PC-9 (cell line): Measurements from ENCODE around the gene STN1. TPM values are rescaled to one million over a fixed set of nuclear protein-coding genes. Genes with fewer than 3 reads are reported as not detected.

ENCODE experiments used
- BruUV-seq: library from RNA; stranded (reverse); fragments of 400-500 nt; replicated peaks from 2 replicates; lab custom pipeline; 2021; lab: Mats Ljungman, UMichigan
- CTCF ChIA-PET: fragments of 300-600 bp; sonication (Branson Sonifier 250); formaldehyde crosslinking; loops from one replicate; lab custom pipeline; 2022; ENCODE audit warnings: antibody characterized with exemption; lab: Charles Lee
- POLR2A ChIA-PET: fragments of 300-600 bp; sonication (Branson Sonifier 250); formaldehyde crosslinking; loops from one replicate; lab custom pipeline; 2022; ENCODE audit warnings: antibody characterized with exemption; ENCODE audit not compliant: unreplicated experiment; lab: Charles Lee
- DNase-seq, 2 experiments: peaks; one replicate each; pipeline versions ENCODE4 v3.0.0 to v3.0.0-alpha.2; 2015 to 2022; ENCODE audit warnings: mixed read lengths in 1 of 2
- H2AFZ ChIP-seq: fragments of 200-600 bp; sonication (generic); 2 replicates; pipeline ENCODE4 v1.8.1; 2017; ENCODE audit warnings: antibody characterized with exemption
- H3F3A ChIP-seq: fragments of 200-600 bp; sonication (generic); 2 replicates; pipeline ENCODE4 v1.8.1; 2017; ENCODE audit warnings: antibody characterized with exemption, mild to moderate bottlenecking, low read depth; ENCODE audit not compliant: insufficient read depth
- H3K27ac ChIP-seq: fragments of 200-600 bp; sonication (generic); 2 replicates; pipeline ENCODE4 v1.6.1; 2016; ENCODE audit warnings: mixed run types
- H3K27me3 ChIP-seq: fragments of 200-600 bp; sonication (generic); 2 replicates; pipeline ENCODE4 v1.6.1; 2016; ENCODE audit warnings: low read depth, mixed run types; ENCODE audit not compliant: insufficient read depth
- H3K36me3 ChIP-seq: fragments of 200-600 bp; sonication (generic); 2 replicates; pipeline ENCODE4 v1.6.1; 2016; ENCODE audit warnings: low read depth, mixed run types
- H3K4me1 ChIP-seq: fragments of 200-600 bp; sonication (generic); replicated peaks from 2 replicates; pipeline ENCODE4 v1.6.1; 2016; ENCODE audit warnings: mixed run types; ENCODE audit not compliant: insufficient read depth
- H3K4me2 ChIP-seq: fragments of 200-600 bp; sonication (generic); 2 replicates; pipeline ENCODE4 v1.6.1; 2017; ENCODE audit warnings: mixed run types
- H3K4me3 ChIP-seq: fragments of 200-600 bp; sonication (generic); 2 replicates; pipeline ENCODE4 v1.6.1; 2016; ENCODE audit warnings: mixed run types
- H3K79me2 ChIP-seq: fragments of 200-600 bp; sonication (generic); 2 replicates; pipeline ENCODE4 v1.6.1; 2017; ENCODE audit warnings: low read depth, mixed run types
- H3K9me2 ChIP-seq: fragments of 200-600 bp; sonication (generic); 2 replicates; pipeline ENCODE4 v1.8.1; 2017; ENCODE audit warnings: mild to moderate bottlenecking; ENCODE audit not compliant: insufficient read depth
- H3K9me3 ChIP-seq: fragments of 200-600 bp; sonication (generic); 2 replicates; pipeline ENCODE4 v1.8.1; 2016; ENCODE audit warnings: low read depth; ENCODE audit not compliant: insufficient read depth
- H4K20me1 ChIP-seq: fragments of 200-600 bp; sonication (generic); 2 replicates; pipeline ENCODE4 v1.8.1; 2017; ENCODE audit not compliant: insufficient read depth
- EZH2 ChIP-seq: fragments of 200-600 bp; sonication (generic); IDR thresholded peaks from 2 replicates; pipeline ENCODE4 v1.8.0; 2017; ENCODE audit warnings: antibody characterized with exemption, low read depth
- intact Hi-C: fragments of 100-400 bp; cut with micrococcal nuclease; formaldehyde crosslinking; loops from one replicate; pipeline ENCODE4 v1.10.0; 2022; ENCODE audit not compliant: unreplicated experiment
- total RNA-seq: library from RNA; stranded (reverse); gene quantifications from 2 replicates; pipeline ENCODE4 v1.2.3, GENCODE V29; 2021
- TF ChIP-seq, protein P1 (sequence below): fragments of 200-600 bp; sonication (generic); conservative IDR thresholded peaks from 2 replicates; pipeline ENCODE4 v1.6.1; 2017; ENCODE audit warnings: mixed run types, antibody characterized with exemption, mild to moderate bottlenecking, moderate library complexity

The STN1 gene
- total RNA-seq, 1 experiment from 2014 or later, result 20.5 TPM

DNA sequence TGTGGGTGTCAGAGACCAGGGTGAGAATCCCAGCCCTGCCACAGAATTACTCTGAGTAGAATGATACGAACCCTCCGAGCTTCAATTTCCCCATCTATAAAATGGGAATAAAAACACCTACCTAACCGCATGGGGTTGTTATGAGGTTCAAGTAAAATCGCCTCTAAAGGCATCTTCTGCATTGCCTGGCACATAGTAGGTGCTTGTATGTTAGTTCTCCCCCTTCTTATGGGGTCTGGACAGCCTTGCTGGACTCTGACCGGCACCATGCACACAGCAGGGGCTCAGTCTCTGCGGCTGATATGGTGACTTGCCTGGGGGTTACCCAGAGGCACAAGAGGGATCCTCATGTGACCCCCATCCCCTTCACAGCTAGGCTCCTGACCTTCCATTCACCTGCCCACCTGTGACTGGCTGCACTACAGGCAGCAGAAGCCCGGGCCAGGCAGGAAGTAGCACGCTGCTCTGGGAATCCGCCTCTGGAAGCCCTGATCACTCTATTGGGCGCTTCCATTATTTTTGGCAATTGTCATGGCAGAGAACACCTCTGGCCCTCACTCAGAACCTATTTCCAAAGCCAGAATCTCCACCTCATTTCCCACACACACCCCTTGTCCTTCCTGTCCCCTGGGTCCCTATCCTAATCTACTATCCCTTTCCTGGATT is 68.6 kb downstream of the STN1 start:
- Histone ChIP-seq H3K4me3 (no peak overlapping the region), H3K36me3 (no peaks in the 10 kb centered on the region), H3F3A (no peaks in the 10 kb centered on the region), H3K27me3 (no peaks in the 10 kb centered on the region), H3K4me2 (no peak overlapping the region), H4K20me1 (no peaks in the 10 kb centered on the region), H2AFZ (no peak overlapping the region), H3K79me2 (no peaks in the 10 kb centered on the region), H3K27ac (no peak overlapping the region), H3K4me1 (peaks cover 8% of the 10 kb centered on the region; the same call in 1 of the 2 replicates), H3K9me3 (no peaks in the 10 kb centered on the region), H3K9me2 (no peaks in the 10 kb centered on the region)
- ChIA-PET POLR2A (no interaction called here), CTCF (no interaction called here)
- no peak for DNase-seq
- TF ChIP-seq EZH2, result no peak
- TF ChIP-seq, protein P1, sequence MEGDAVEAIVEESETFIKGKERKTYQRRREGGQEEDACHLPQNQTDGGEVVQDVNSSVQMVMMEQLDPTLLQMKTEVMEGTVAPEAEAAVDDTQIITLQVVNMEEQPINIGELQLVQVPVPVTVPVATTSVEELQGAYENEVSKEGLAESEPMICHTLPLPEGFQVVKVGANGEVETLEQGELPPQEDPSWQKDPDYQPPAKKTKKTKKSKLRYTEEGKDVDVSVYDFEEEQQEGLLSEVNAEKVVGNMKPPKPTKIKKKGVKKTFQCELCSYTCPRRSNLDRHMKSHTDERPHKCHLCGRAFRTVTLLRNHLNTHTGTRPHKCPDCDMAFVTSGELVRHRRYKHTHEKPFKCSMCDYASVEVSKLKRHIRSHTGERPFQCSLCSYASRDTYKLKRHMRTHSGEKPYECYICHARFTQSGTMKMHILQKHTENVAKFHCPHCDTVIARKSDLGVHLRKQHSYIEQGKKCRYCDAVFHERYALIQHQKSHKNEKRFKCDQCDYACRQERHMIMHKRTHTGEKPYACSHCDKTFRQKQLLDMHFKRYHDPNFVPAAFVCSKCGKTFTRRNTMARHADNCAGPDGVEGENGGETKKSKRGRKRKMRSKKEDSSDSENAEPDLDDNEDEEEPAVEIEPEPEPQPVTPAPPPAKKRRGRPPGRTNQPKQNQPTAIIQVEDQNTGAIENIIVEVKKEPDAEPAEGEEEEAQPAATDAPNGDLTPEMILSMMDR, result no peak
- no TSS peak for BruUV-seq
- intact Hi-C loops, result no loop called here

DNA sequence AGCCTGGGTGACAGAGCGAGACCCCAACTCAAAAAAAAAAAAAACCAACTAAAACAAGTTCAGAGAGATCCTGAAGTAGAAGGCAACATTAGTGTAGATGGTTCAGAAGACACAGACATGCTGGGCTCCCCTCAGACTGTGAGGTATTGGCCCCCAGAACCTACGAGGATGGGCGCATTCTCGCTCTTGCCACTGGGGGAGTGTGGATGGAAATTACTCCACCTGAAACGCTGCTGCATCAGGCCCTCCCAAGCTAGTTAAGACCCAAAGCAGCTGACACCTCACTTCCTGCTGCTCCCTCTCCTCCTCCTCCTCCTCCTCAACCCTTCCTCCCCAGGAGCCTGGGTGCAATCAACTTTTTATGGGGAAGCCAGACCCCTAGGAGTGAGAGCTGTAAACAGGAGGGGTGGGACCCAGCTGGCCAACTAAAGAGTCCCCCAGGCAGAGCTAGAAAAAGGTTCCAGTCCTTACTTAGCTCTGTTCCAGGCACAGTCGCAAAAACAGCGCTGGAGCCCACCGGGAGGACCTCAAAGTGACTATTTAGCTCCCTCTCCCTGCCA is 70.0 kb downstream of the STN1 start:
- no peaks in the 10 kb centered on the region for H3K79me2 ChIP-seq
- no TSS peak for BruUV-seq
- ChIA-PET CTCF (interaction anchor here (0.6 to 0.7 kb wide), 2 partner anchors 94 to 130 kb away, joined by 10 to 15 read pairs; no protein-coding TSS in a partner anchor), POLR2A (interaction anchor here (0.6 kb wide), 1 partner anchor 159 kb away, joined by 4 read pairs; no protein-coding TSS in a partner anchor)
- no peaks in the 10 kb centered on the region for H3K9me3 ChIP-seq
- no peak overlapping the region for H3K4me2 ChIP-seq
- no peak overlapping the region for H2AFZ ChIP-seq
- no peaks in the 10 kb centered on the region for H3K36me3 ChIP-seq
- H3F3A ChIP-seq, result no peaks in the 10 kb centered on the region
- no peak overlapping the region for H3K4me3 ChIP-seq
- TF ChIP-seq, protein P1, result no peak
- TF ChIP-seq EZH2, result no peak
- H4K20me1 ChIP-seq, result no peaks in the 10 kb centered on the region
- H3K27me3 ChIP-seq, result no peaks in the 10 kb centered on the region
- no peak overlapping the region for H3K27ac ChIP-seq
- H3K4me1 ChIP-seq, result no peaks in the 10 kb centered on the region
- no peak for DNase-seq
- no peaks in the 10 kb centered on the region for H3K9me2 ChIP-seq
- intact Hi-C loops, result no loop called here

DNA sequence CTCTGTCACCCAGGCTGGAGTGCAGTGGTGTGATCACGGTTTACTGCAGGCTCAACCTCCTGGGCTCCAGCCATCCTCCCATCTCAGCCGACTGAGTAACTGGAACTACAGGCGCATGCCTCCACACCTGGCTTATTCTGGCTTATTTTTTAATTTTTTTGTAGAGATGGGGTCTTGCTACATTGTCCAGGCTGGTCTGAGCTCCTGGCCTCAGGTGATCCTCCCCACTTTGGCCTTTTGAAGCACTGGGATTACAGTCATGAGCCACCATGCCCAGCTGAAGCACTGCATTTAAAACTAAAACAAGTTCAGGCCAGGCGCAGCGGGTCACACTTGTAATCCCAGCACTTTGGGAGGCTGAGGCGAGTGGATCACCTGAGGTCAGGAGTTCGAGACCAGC is 70.6 kb downstream of the STN1 start:
- Histone ChIP-seq H3K27me3 (no peaks in the 10 kb centered on the region), H3K79me2 (no peaks in the 10 kb centered on the region), H3K27ac (no peak overlapping the region), H4K20me1 (no peaks in the 10 kb centered on the region), H3K4me3 (no peak overlapping the region), H3K9me2 (no peaks in the 10 kb centered on the region), H3K9me3 (no peaks in the 10 kb centered on the region), H3K4me2 (no peak overlapping the region), H3F3A (no peaks in the 10 kb centered on the region), H2AFZ (no peak overlapping the region), H3K36me3 (no peaks in the 10 kb centered on the region), H3K4me1 (no peaks in the 10 kb centered on the region)
- POLR2A ChIA-PET, result interaction anchor here (0.6 kb wide), 2 partner anchors 65 to 114 kb away, joined by 3 to 4 read pairs; no protein-coding TSS in a partner anchor
- intact Hi-C loops, result no loop called here
- DNase-seq, result no peak
- TF ChIP-seq, protein P1, result no peak
- no peak for TF ChIP-seq EZH2
- CTCF ChIA-PET, result no interaction called here
- BruUV-seq, result no TSS peak
